Stimulated activated CD8-positive, alpha-beta memory T cell treated with anti-CD3 and anti-CD28 coated beads, Interleukin-7, amount 100 ng/mL, for 1 hour (primary cell): ENCODE data around the gene FAM83C.
"Not testable (repeated sequence)": the region's sequence is repeated elsewhere in the genome, so short reads cannot be mapped to it uniquely, and the experiment has no call there.

Experiments
- DNase-seq, 2 donors: peaks; one replicate each; pipeline ENCODE4 v3.0.0-alpha.2; 2020; ENCODE audit warnings: low read depth in 2 of 2

The FAM83C gene

GRCh38 chr20:35267092-35267491 is 25.1 kb downstream of the FAM83C start:
- DNase-seq, result no peak

GRCh38 chr20:35264755-35265154 is 27.5 kb downstream of the FAM83C start:
- DNase-seq, result no peak

- no peak for DNase-seq
These were observed 28.5 kb downstream of the FAM83C start for GRCh38 chr20:35263532-35264341.

GRCh38 chr20:35262731-35263531 is 29.3 kb downstream of the FAM83C start:
- DNase-seq, result not testable (repeated sequence)

GRCh38 chr20:35262321-35262720 is 29.9 kb downstream of the FAM83C start:
- DNase-seq, result not testable (repeated sequence)

GRCh38 chr20:35260426-35260825 is 31.8 kb downstream of the FAM83C start:
- no peak for DNase-seq

- no peak for DNase-seq
These were observed 34.9 kb downstream of the FAM83C start for GRCh38 chr20:35257175-35257909.

GRCh38 chr20:35254448-35254999 is 37.7 kb downstream of the FAM83C start:
- no peak for DNase-seq

- no peak for DNase-seq
These were observed 39.2 kb downstream of the FAM83C start for GRCh38 chr20:35253010-35253409.

- not testable (repeated sequence) for DNase-seq
These were observed 39.6 kb downstream of the FAM83C start for GRCh38 chr20:35252598-35252997.

- DNase-seq, result no peak
These were observed 40.2 kb downstream of the FAM83C start for GRCh38 chr20:35252037-35252461.

- DNase-seq, result no peak
These were observed 40.6 kb downstream of the FAM83C start for GRCh38 chr20:35251613-35251940.

GRCh38 chr20:35248641-35249475 is 43.4 kb downstream of the FAM83C start:
- no peak for DNase-seq

- DNase-seq, result no peak
These were observed 45.5 kb downstream of the FAM83C start for GRCh38 chr20:35246723-35247122.

GRCh38 chr20:35243986-35244385 is 48.2 kb downstream of the FAM83C start:
- no peak for DNase-seq

GRCh38 chr20:35243317-35243716 is 48.9 kb downstream of the FAM83C start:
- DNase-seq, result no peak

GRCh38 chr20:35240811-35241293 is 51.4 kb downstream of the FAM83C start:
- no peak for DNase-seq

- no peak for DNase-seq
These were observed 52.0 kb downstream of the FAM83C start for GRCh38 chr20:35240083-35240810.

- DNase-seq, result no peak
These were observed 53.5 kb downstream of the FAM83C start for GRCh38 chr20:35238735-35239134.

GRCh38 chr20:35238170-35238569 is 54.1 kb downstream of the FAM83C start:
- no peak for DNase-seq
